ENCODE measurements around the gene TSPO. TPM values are rescaled to one million over a fixed set of nuclear protein-coding genes. Genes with fewer than 3 reads are reported as not detected.

The TSPO gene
- total and polyA plus RNA-seq, 4 donors: 86.1 to 707 (median 284) TPM

GRCh38 chr22:43166132-43166930 is 15.0 kb downstream of the TSPO start:
- Histone ChIP-seq H3K36me3 (ENCODE audit: control insufficient read depth in 4 of 4, insufficient read depth in 4 of 4, low read length in 4 of 4) (peaks cover 0 to 48% (median 8%) of the 10 kb centered on the region in 4 donors), H3K9ac (ENCODE audit: insufficient read depth in 1 of 2, low read length in 2 of 2) (no peak overlapping the region), H3K9me3 (ENCODE audit: control insufficient read depth in 4 of 4, insufficient read depth in 3 of 4, low read length in 3 of 4) (peaks cover 0 to 2% (median 0%) of the 10 kb centered on the region in 4 donors), H3K4me1 (ENCODE audit: control insufficient read depth in 5 of 5, insufficient read depth in 5 of 5, low read length in 5 of 5) (peaks cover 0 to 13% (median 4%) of the 10 kb centered on the region in 5 donors), H3K27me3 (ENCODE audit: control insufficient read depth in 3 of 3, insufficient read depth in 3 of 3, low read length in 2 of 3) (no peaks in the 10 kb centered on the region), H3K4me3 (no peak overlapping the region), H3K27ac (ENCODE audit: low read depth in 1 of 2, low read length in 1 of 2) (no peak overlapping the region)
- TF ChIP-seq, protein P1, sequence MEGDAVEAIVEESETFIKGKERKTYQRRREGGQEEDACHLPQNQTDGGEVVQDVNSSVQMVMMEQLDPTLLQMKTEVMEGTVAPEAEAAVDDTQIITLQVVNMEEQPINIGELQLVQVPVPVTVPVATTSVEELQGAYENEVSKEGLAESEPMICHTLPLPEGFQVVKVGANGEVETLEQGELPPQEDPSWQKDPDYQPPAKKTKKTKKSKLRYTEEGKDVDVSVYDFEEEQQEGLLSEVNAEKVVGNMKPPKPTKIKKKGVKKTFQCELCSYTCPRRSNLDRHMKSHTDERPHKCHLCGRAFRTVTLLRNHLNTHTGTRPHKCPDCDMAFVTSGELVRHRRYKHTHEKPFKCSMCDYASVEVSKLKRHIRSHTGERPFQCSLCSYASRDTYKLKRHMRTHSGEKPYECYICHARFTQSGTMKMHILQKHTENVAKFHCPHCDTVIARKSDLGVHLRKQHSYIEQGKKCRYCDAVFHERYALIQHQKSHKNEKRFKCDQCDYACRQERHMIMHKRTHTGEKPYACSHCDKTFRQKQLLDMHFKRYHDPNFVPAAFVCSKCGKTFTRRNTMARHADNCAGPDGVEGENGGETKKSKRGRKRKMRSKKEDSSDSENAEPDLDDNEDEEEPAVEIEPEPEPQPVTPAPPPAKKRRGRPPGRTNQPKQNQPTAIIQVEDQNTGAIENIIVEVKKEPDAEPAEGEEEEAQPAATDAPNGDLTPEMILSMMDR (IDR thresholded peaks at IDR 0.05; ENCODE audit: control extremely low read depth, extremely low read depth): no peak
- DNase-seq: no peak
- 92 to 96% methylated on average over 23 of the region's 23 CpGs for WGBS, 2 donors
- ATAC-seq (ENCODE audit: insufficient read depth, low FRiP score): no peak

DNA sequence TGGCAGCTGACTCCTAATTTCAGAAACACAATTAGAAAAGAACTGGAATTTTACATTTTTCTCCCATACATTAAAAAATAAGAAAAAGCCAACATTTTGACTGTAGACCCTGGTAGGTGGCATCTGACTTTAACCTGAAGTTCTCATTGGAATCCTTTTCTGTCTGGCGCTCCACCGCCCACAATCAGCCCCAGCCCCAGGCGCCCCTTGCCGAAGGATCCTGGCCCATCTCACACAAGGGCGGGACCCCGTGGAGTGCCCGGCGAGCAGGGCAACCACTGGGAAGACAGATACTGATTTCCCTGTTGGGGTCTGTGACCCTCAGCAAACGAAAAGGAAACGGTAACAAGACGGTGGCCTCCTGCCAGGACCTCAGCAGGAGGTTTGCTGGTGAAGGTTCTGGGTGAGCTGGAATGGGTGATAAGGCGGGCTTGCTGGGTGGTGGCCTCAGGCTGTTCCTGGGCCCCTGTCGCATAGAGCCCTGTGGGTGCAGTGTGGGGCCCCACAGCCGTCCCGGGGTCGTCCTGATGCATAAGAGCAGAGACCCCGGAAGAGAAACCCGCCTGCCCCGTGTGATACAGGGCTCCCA is 15.7 kb downstream of the TSPO start:
- no peak overlapping the region for H3K9ac ChIP-seq (ENCODE audit: insufficient read depth in 1 of 2, low read length in 2 of 2)
- DNase-seq: no peak
- H3K4me1 ChIP-seq (ENCODE audit: control insufficient read depth in 5 of 5, insufficient read depth in 5 of 5, low read length in 5 of 5): peaks cover 0 to 13% (median 4%) of the 10 kb centered on the region in 5 donors
- TF ChIP-seq, protein P1 (IDR thresholded peaks at IDR 0.05; ENCODE audit: control extremely low read depth, extremely low read depth): no peak
- no peak overlapping the region for H3K4me3 ChIP-seq
- H3K36me3 ChIP-seq (ENCODE audit: control insufficient read depth in 4 of 4, insufficient read depth in 4 of 4, low read length in 4 of 4): peaks cover 0 to 56% (median 11%) of the 10 kb centered on the region in 4 donors
- WGBS, 2 donors: 94 to 96% methylated on average over 19 of the region's 19 CpGs
- H3K9me3 ChIP-seq (ENCODE audit: control insufficient read depth in 4 of 4, insufficient read depth in 3 of 4, low read length in 3 of 4): peaks cover 0 to 2% (median 0%) of the 10 kb centered on the region in 4 donors
- no peak overlapping the region for H3K27ac ChIP-seq (ENCODE audit: low read depth in 1 of 2, low read length in 1 of 2)
- no peak for ATAC-seq (ENCODE audit: insufficient read depth, low FRiP score)
- H3K27me3 ChIP-seq (ENCODE audit: control insufficient read depth in 3 of 3, insufficient read depth in 3 of 3, low read length in 2 of 3): no peaks in the 10 kb centered on the region

GRCh38 chr22:43168471-43169309 is 17.3 kb downstream of the TSPO start:
- no peak for ATAC-seq (ENCODE audit: insufficient read depth, low FRiP score)
- TF ChIP-seq, protein P1 (IDR thresholded peaks at IDR 0.05; ENCODE audit: control extremely low read depth, extremely low read depth): no peak
- H3K4me1 ChIP-seq (ENCODE audit: control insufficient read depth in 5 of 5, insufficient read depth in 5 of 5, low read length in 5 of 5): peaks cover 0 to 9% (median 4%) of the 10 kb centered on the region in 5 donors
- H3K27me3 ChIP-seq (ENCODE audit: control insufficient read depth in 3 of 3, insufficient read depth in 3 of 3, low read length in 2 of 3): no peaks in the 10 kb centered on the region
- 79 to 88% methylated on average over 23 to 25 of the region's 25 CpGs for WGBS, 2 donors
- H3K27ac ChIP-seq (ENCODE audit: low read depth in 1 of 2, low read length in 1 of 2): no peak overlapping the region
- no peak for DNase-seq
- H3K36me3 ChIP-seq (ENCODE audit: control insufficient read depth in 4 of 4, insufficient read depth in 4 of 4, low read length in 4 of 4): peaks cover 0 to 54% (median 15%) of the 10 kb centered on the region in 4 donors
- H3K9me3 ChIP-seq (ENCODE audit: control insufficient read depth in 4 of 4, insufficient read depth in 3 of 4, low read length in 3 of 4): peaks cover 0 to 2% (median 0%) of the 10 kb centered on the region in 4 donors
- no peak overlapping the region for H3K4me3 ChIP-seq
- no peak overlapping the region for H3K9ac ChIP-seq (ENCODE audit: insufficient read depth in 1 of 2, low read length in 2 of 2)
